Stimulated activated CD8-positive, alpha-beta memory T cell treated with anti-CD3 and anti-CD28 coated beads, Interleukin-7, amount 100 ng/mL, for 4 hours (primary cell): ENCODE data around the gene COL25A1.
"Not testable (repeated sequence)": the region's sequence is repeated elsewhere in the genome, so short reads cannot be mapped to it uniquely, and the experiment has no call there.

Source experiments
- DNase-seq, 2 donors: peaks; one replicate each; pipeline ENCODE4 v3.0.0-alpha.2; 2020; ENCODE audit warnings: low read depth in 2 of 2

COL25A1 gene

DNA sequence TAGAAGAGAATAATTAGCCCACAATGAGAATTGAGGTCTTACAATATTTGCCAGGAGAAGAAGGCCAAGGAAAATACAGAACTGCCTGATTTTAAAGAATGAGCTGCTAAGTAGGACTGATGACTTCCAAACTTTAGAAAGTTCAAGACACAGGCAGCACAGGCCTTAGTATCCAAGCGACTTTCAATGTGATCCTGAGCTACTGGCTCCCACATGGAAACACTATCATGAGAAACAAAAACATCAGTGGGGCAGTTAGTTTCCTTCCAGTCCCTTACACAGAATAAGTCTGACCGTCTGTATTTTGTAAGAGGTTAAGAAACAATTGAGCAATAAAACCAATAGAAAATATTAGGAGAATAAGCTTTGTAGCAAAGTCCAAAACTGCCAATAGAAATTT, 251.4 kb downstream of the COL25A1 start:
- DNase-seq = no peak

- DNase-seq = no peak
These were observed 252.5 kb downstream of the COL25A1 start for GRCh38 chr4:109049926-109050325.

GRCh38 chr4:109046471-109047201, 255.8 kb downstream of the COL25A1 start:
- no peak for DNase-seq

DNA sequence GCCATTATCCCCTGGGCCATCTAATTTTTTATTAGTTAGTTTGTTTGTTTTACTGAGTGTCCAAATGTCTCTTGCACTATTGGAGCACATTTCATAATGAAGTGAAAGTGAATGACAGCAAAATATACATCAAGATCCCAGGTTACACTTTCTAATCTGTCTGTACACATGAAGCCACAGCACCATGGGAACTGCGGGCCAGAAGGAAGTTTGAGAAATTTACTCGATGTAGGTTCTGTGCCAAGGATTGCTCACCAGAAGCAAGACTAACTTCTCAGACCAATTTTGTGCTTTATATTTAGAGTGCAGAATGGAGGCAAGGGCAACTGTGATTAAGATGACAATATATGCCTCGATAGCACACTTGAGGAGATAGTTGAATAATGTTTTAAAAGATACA, 258.0 kb downstream of the COL25A1 start:
- DNase-seq = no peak

- DNase-seq = no peak
These were observed 259.2 kb downstream of the COL25A1 start for GRCh38 chr4:109043286-109043685.

GRCh38 chr4:109041463-109042360, 260.7 kb downstream of the COL25A1 start:
- no peak for DNase-seq

DNA sequence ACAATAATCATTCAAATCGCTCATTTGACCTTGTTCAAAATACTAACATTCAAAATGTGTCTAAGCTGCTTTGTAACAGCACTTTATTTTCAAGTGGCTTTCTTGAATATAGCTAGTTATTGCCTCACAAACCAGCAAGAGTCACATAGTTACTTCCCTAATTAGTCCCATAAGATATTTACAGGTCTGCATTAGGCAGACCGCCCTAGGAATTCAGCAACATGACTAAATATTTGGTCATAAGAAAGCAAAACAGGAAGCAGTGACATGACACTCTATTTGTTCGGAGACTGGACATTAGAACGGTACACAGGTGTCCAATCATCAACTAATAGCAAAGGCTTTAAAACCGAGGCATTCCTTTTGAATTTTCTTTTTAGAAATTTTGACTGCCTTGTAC, 262.0 kb downstream of the COL25A1 start:
- DNase-seq = no peak

DNA sequence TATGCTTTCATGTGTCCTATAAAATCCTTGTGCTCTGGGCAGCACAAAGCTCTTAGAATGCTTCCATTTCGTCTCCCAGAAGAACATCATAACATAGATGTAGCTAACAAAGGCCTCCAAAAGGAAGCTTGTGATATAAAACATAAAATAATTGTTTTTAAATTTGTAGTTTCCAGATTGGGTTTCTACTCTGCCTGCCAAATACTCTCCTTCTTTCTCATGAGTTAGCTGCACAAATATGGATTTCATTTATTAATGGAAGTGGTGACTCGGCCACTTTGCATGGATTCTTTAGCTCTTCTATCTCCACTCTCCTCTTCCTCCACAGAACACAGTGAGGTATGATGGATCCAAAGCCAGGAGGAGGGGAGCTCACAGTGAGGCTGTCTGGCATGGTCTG, 265.4 kb downstream of the COL25A1 start:
- no peak for DNase-seq

DNA sequence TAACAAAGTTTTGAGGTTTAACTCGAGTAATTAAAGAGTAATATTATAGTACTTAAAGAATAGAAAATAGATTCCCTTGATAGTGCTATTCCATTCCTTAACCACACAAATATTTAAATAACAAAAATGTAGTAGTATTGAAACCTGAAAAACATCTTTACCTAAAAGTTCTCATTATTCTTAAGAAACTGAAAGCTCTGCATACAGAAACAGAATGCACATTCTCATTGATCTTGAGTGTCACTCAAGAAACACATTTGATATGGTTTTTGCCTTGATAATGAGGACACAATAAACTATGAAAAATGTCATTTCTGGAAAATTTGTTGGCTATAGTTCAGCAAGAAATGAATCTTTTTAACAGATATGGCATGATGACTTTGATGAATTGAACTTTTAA, 268.5 kb downstream of the COL25A1 start:
- no peak for DNase-seq

DNA sequence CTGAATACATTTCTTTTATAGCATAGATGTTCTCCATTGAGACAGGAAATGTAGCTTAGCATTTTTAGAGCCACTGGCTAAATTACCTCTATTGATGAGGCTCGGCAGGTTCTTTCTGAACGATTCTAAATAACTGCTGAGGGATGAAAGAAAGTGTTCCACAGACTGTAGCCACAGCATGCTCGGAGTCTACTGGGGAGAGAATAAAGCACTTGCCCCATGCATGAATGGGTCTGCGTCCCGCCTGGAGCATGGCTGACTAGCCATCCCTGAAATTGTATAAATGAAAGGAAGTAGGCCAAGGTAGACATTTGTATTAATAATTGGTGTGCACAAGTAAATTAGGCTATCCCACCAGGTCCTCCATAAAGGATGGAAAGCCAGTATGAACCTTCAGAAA, 269.8 kb downstream of the COL25A1 start:
- DNase-seq = no peak

GRCh38 chr4:109029987-109030386, 272.5 kb downstream of the COL25A1 start:
- DNase-seq = no peak

DNA sequence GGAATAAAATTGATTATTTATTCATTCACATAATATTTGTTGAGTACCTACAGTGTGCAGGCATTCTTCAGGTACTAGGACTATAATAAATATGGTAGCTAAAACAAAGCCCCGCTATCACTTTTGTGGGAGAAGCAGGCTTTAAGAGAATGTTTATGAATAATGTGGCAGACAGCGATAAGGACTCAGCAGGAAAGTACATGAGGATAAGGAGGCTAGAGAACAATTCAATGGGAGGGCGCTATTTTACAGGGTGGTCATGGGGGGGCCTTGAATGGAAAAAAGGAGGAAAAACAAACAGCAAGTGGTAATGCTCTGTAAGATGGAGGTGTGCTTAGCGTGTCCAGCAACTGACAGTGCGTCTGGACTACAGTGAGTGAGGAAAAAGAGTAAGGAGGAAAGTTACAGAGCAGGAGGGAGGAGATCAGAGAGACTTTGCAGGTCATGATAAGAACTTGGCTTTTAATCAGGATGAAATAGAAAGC, 275.4 kb downstream of the COL25A1 start:
- no peak for DNase-seq

- no peak for DNase-seq
These were observed 275.9 kb downstream of the COL25A1 start for GRCh38 chr4:109026588-109026987.

DNA sequence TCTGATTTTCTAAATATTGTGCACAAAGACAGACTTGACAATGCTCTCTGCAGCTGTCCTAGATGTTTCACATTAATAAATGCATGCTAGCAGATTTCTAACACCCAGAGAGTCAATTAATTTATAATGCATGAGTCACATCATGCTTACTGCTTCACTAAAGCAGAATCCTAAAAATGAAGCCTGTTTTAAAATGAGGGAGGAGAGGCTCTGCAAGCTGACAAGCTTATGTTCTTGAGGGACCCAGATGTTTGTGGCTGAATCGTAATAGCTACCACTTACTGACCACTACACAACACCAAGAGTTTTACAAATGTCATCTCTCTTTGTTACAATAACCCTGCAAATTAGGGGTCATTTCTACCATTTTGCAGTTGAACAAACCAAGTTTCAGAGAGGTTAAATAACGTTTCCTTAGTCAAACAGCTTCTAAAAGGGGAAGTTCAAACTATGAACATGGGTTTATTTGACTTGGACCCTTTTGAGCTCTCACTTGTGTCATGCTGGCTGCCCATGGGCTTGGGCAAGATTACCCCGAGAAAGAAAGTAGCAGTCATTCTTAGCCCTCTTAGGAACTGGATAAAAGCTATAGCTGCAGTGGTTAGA, 276.9 kb downstream of the COL25A1 start:
- DNase-seq = no peak

DNA sequence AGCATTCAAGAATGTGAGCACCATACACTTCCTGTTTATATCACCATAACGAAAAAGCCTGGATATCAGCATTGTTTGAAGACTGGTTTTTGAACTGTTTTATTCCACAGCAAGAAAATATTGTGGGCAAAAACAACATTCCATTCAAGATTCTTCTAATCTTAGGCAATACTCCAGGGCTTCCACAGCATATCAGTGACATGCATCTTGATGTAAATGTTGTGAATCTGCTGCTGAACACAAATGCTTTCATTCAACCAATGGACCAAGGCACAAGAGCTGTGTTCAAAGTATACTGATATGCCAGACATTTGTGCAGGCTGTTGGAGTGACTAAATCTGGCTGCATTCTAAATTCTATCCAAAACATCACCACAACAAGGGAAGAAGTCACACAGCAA, 279.5 kb downstream of the COL25A1 start:
- no peak for DNase-seq

DNA sequence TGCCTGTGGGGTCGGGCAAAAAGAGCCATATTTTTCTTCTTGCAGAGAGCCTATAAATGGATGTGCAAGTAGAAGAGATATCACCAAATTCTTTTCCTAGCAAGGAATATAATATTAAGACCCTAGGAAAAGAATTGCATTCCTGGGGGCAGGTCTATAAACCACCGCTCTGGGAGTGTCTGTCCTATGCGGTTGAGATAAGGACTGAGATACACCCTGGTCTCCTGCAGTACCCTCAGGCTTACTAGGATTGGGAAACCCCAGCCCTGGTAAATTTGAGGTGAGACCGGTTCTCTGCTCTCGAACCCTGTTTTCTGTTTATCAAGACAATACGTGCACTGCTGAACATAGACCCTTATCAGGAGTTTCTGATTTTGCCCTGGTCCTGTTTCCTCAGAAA, 280.8 kb downstream of the COL25A1 start:
- DNase-seq = not testable (repeated sequence)

- no peak for DNase-seq
These were observed 281.6 kb downstream of the COL25A1 start for GRCh38 chr4:109020861-109021260.

- DNase-seq = no peak
These were observed 286.3 kb downstream of the COL25A1 start for GRCh38 chr4:109016200-109016599.

DNA sequence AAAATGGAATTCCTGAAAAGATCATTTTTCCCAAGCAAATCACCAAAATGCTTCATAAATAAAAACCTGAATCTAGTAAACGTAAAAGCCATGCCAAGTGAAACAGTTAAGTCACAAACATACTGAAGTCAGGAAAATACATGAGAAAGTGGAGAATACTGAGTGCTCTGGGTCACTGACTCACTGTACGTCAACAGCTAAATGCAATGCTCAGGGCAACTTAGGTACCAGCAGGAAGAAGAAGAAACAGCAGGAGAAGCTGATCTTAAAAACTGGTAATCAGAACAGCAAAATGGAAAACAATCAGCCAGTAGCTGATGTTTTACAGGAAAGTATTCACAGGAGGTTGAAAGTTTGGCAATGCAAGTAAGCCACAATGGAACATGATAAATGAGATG, 287.0 kb downstream of the COL25A1 start:
- no peak for DNase-seq

DNA sequence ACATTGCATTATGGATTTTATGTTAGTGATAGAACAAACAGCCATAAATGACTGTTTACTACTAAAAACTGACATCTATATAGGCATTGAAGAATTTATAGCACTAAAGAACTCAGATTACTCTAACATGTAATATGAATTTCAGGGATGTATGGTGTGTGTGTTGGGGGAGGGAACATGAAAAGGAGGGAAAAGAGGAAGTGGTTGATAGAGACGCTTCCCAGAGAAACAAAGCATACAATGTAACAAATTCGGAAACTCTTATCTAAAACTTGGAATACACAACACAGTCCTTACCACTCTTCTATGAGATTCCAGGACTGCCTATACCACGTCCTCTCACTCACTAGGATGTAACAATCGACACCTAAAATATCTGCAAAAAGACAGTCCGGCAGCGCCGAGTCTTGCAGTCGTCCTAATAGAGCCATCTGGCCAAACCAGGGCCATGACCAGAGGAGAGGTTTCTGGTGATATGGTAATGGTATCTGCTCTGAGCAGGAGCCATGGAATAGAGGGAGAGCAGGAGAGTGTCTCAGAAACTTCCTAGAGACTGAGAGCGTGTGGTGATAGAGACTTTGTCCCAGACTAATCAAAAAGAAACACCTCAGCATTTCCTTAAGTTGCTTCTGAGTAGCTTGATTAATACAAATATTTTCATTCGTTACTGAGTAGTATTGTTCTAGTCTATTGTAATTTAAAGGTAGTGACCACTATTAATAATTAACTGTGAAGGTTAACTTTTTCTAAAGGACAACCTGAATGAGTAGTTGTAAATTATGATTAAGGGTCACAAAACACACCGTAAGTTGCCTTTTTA, 287.7 kb downstream of the COL25A1 start:
- no peak for DNase-seq

DNA sequence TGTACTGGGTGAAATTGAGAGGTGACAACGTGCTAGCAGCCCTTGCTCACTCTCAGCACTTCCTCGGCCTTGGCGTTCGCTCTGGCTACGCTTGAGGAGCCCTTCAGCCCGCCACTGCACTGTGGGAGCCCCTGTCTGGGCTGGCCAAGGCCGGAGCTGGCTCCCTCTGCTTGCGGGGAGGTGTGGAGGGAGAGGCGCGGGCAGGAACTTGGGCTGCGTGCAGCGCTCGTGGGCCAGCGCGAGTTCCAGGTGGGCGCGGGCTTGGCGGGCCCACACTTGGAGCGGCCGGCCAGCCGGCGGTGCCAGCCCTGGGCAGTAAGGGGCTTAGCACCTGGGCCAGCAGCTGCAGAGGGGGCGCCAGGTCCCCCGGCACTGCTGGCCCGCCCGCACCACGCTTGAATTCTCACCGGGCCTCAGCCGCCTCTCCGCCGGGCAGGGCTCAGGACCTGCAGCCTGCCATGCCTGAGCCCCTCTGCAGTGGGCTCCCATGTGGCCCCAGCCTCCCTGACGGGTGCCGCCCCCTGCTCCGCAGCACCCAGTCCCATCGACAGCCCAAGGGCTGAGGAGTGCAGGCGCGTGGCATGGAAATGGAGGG, 290.1 kb downstream of the COL25A1 start:
- DNase-seq = no peak
